NCI-H146 (cell line): Measurements from ENCODE around the gene FANCC.

Source experiments
- DNase-seq: peaks from one replicate; lab custom pipeline; 2025; lab: John Stamatoyannopoulos, UW

The FANCC gene

DNA sequence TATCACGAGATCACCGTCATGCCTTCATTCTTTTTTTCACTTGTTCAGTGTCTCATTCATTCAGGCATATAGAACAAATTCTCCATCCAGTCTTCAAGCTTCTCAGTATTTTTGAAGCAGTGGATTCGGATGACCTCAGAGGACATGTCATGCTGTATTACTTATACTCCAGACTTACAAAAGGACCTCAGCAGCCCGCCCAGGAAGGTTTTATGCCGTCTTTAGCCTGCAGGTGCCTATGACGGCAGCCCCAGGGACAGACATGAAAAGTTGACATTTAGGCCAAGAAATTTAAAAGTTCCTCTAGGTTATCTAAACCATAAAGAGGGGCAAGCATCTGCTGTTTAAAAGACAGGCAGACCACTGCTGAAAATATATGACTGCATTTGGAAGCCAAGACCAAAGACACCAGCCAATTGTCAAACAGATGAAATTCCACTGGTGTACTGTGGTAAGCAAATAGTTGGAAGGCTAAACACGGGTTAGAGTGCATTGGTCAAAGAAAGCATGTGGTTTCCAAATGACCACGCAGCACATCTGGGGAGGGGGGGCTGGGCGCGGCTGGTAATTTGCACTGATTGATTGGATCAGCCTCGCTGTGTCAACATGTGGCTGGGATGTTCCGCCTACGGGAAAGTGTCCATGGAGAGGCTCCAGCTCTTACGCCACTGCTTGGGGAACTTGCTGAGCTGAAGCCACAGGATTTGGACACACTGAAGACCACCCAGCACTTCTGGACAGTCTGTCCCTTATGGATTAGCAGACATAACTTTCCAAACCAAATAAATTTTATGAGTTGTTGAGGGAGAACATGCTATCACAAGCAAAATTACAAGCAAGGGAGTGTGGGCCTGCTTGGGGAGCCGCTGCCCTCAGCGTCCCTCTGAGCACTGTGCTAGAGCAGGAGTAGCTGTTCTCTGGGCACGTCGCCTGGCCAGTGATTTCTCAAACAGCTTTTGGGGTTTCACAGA is 173.6 kb downstream of the FANCC start:
- no peak for DNase-seq

- DNase-seq = no peak
Observed at GRCh38 chr9:95142728-95143127, 174.8 kb downstream of the FANCC start.

GRCh38 chr9:95142315-95142714 is 175.2 kb downstream of the FANCC start:
- DNase-seq = no peak

DNA sequence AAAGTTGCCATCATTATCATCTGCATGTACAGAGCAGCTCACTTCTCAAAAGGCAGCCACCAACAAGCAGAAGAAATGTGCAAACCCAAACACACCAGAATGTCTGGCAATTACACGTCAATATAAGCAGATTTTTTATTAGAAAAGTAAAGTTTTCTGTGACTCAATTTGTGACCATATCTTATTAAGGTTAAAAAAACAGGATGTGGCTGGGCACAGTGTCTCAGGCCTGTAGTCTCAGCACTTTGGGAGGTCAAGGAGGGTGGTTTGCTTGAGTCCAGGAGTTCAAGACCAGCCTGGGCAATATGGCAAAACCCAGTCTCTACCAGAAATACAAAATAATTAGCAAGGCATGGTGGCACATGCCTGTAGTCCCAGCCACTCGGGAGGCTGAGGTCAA is 176.7 kb downstream of the FANCC start:
- no peak for DNase-seq

DNA sequence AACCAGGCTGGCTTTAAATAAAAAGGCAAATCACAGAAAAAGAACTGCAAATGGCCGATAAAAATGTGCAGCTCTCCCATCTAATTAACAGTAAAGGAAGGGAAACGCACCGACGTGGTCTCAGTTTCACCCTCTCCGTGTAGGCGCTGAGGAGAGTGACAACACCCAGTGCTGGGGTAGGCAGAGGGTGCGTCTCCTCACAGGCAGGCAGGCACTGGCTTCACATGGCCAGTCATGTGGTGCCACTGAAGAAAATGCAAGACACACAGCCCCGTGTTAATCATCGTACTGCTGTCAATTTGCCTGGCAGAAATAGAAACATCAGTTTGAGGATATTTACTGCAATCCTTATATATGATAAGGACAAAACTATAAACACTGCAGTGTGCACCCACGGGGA is 178.4 kb downstream of the FANCC start:
- DNase-seq = no peak

- no peak for DNase-seq
Observed at GRCh38 chr9:95138474-95138873, 179.0 kb downstream of the FANCC start.

DNA sequence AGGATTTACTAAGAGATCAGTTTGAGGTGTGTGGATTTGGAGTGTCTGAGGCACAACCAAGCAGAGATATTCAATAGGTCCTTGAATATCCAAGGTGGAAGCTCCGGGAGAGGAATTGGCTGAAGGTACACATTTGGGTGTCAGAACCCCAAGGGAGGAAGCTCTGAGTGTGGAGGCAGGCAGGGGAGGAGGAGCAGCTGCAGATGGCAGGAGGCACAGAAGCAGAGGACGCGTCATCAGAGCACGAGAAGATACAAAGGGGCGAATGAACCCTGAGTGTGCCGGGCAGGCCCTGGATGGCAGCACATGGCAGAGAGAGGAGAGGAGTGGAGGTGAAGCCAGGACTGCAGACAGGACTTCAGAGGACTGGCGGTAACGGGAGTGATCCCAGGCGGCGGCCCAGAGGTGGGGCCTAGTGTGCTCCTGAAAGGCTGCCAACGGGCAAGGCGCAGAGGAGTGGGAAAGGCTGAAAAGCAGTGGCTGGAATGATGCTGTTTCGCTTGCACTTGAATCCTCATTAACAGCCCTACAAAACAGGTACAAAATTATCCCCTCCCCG is 179.8 kb downstream of the FANCC start:
- no peak for DNase-seq

- DNase-seq = no peak
Observed at GRCh38 chr9:95135756-95136155, 181.8 kb downstream of the FANCC start.

GRCh38 chr9:95134457-95134881 is 183.0 kb downstream of the FANCC start:
- DNase-seq = no peak

DNA sequence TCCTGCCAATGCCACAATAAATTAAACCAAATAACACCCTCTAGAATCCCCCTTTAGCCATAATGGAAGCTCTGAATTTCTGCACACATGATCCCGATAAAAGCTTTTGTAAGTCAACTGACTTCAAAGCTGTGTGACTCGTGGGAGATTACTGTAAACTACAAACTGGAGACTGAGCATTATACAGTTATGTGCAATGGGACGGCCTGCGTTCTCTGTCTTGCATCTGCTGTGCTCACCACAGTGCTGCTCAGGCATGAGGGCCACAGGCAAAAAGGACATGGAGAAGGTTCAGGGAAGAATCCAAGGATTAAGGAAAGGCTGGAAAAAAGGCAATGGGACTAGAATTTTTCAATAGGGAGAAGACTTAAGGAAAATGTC is 184.2 kb downstream of the FANCC start:
- no peak for DNase-seq

- DNase-seq = no peak
Observed at GRCh38 chr9:95132366-95133324, 184.9 kb downstream of the FANCC start.

DNA sequence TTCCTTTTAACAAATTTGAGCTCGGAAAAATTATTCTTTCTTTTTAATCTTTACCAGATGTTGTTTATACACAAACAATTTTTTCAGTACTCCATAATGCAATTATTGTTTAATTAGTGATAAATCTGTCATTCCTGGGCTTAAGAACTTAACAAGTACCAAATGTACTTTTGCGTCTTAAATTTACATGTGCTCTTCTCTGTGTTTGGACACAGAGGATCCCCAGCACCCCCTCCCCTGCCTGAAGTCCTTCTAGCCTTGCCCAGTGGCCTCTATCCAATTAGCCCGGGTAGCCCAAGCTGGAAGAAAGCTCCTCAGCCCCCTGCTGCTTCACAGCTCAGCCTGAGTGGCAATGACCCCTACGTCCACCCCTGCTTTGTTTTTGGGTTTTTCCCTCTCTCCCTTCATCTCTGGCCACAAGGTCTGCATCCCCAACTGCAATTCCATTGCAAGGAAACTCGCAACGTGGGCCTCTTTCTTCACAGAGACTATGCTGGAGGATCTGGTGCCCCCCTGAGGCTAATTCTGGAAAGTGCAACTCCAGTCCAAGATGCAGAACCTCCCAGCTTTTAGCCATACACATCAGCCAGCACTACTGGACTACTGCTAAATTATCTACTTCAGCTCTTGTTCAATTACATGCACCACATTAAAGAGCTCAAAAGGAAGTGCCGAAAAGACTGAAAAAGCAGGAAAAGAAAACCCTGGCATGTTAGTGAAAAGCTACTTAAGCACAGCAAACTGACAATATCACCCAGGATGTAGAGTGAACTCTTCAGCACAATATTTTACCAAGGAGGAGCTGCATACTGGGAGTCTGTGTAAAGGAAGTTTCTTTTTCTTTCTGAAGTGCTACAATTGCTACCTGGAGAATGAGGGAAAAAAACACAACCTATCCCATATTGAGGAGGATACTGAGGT is 186.2 kb downstream of the FANCC start:
- peak; percentile 50 for DNase-seq

DNA sequence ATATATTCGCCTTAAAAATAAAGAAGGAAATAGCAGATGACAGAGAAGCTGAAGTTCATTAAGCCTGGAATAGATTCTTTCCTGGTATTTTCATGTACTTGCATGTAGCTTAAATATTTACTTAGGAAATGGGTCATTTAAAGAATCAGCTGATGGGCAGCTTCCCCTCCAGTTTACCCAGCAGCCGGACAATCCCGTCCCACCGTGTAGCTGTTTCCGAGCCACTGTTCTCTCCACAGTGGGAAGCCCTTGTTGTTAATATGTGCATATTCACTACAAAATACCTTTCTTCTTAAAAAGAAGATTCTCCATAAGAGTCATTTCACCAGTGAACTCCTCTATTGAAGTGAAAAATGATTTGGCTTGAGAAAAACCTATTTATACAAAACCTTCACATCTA is 187.0 kb downstream of the FANCC start:
- DNase-seq = peak; percentile 17

- DNase-seq = peak; percentile 18
Observed at GRCh38 chr9:95129476-95130291, 187.8 kb downstream of the FANCC start.

DNA sequence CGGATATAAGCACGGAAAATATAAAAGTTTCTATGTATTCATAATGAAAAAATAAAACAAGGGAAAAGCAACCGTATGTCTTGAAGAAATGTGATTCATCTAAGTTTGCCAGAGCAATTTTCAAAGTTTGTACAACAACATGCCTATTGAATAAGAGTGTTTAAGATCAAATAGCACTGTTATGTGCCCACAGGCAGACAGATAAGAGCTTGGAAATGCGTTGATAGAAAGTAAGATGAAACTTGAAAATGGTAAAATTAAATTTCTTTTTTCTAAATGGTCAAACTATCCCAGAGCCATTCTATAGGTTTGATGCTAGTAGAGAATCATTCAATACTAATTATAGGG is 189.4 kb downstream of the FANCC start:
- DNase-seq = no peak

- no peak for DNase-seq
Observed at GRCh38 chr9:95127249-95128176, 190.0 kb downstream of the FANCC start.

- DNase-seq = no peak
Observed at GRCh38 chr9:95126739-95127138, 190.8 kb downstream of the FANCC start.

GRCh38 chr9:95125652-95126051 is 191.9 kb downstream of the FANCC start:
- DNase-seq = no peak

DNA sequence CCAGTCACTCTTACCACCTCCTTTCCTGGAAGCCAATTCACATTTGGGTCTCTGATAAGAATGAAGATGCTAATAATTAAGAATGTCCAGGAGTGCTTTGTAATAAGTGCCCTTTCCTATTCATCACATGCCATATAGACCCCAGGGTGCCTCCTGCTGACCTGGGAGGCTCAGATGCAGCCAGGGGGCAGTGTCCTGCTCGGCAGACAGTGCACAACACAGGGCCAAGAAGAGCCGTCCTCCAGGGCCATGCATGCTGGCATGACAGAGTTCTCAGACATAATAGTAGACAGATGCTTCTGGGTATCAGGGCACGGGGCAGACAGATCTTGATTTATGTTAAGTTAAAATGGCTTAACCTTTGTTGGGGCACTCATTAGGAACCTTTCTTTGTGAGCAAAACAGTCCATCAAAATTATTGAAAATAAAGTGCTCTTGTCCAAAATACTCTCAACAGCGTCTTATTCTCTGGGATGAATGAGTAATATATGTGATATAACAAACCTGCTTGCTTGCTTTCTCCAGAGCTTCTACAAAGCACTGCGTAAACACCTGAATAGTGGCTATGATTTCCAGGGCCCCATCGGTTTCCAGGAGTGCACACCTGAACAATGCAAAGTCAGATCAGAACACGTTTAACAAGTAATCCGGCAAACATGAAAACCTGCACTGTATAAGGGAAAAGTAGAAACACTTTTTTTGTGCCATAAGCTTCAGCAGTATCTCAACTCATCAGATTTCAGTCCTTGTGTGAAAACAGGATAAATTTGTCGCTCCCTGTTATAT is 192.7 kb downstream of the FANCC start:
- DNase-seq = no peak
